NCI-H524 treated with DMSO at 0.1 percent for 48 hours (cell line): ENCODE results near the gene GABBR2.

Experiments
- DNase-seq: peaks from one replicate; lab custom pipeline; 2025; lab: John Stamatoyannopoulos, UW

Gene GABBR2

DNA sequence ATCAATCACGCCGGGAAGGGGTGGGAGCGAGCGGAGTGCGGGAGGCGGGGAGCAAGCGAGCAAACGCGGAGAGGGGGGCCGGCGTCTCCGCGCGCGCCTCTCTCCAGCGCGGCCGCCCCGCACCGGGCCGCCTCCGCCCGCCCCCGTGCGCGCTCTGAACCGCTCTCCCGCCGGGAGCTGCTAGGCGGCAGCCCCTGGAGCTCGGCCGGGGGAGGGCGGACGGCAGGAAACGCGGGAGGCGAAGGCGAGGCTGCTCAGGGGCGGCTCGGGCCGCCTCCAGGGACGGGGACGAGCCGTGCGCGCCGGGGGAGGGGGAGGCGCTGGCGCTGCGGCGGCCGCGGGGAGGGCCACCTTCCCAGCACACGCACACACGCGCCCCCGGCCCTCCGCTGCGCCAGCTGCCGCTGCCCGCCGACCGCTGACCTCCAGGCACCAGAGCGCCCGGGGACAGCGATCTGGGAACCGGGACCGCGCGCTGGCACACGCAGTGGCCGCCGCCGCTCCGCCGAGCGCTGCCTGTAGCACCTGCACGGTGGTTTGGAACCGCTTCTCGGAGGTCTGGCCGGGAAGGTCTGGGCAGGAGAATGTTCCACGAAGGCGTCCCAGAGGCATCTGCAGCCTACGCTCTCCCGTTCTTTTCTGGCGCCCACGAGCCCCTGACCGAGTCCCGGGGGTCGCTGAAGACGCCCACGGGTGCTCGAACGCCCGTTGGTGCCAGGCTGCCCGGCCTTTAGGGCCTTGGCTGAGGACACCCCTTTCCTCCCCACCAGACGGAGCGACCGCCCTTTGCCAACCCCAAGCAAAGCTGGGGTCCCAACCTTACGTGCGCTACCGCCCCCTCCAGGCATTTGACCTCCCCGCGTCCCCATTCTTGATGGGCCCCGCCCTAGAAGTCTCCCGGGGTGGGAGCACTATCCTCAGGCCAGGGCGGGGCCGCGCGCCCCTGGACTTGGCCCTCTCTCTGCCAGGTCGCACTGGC, at the start of gene GABBR2:
GABBR2 (minus strand) TSS at position 3 of the 979 bp plus-strand sequence. CDS start 198 bp downstream, outside the sequence.
- no peak for DNase-seq

DNA sequence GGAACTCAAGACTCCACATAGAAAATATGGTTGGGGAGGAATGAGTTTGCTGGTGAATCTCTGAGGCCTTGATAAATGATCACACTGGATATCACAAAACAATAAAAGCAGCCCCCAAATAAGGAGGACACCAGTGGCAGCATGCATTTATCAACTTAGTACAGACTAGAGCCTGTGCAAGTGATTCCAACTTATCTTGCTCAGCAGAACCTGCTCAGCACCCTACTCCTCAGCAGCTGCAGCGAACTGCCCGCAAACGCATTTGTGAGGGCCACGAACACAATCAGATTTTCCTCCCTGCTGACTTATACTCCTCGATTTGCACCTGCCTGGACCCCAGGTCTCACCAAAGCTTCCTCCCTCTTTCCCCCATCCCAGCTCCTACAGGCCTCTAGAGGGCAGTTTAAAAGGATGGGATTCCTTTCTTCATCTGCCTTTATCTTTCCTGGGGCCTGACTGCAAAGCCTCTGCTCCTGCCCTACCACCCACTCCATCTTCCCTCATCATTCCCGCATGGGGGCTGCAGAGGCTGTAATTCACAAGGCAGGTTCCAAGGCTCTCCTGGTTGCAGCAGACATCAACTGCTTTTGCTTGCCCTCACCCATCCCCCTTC, 46.4 kb upstream of the GABBR2 start:
- DNase-seq, result no peak

DNA sequence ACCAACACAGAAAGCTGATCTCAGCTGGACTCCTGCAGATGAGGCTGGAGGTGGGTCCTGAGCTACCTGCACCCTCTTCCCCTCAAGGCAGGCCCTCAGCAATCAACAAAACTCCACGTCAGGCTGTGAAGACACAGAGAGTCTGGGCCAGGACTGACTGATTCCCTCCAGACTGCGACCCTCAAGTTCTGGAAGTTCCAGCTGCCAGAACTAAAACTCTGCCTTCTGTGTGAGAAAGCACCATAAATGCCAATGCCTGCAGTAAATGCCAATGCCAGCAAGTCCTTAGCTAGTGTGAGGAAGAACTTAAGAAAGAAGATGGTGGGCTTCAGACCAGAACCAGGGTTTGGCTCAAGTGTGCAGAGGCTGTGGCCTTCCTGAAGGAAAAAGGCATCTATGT, 42.5 kb upstream of the GABBR2 start:
- no peak for DNase-seq

DNA sequence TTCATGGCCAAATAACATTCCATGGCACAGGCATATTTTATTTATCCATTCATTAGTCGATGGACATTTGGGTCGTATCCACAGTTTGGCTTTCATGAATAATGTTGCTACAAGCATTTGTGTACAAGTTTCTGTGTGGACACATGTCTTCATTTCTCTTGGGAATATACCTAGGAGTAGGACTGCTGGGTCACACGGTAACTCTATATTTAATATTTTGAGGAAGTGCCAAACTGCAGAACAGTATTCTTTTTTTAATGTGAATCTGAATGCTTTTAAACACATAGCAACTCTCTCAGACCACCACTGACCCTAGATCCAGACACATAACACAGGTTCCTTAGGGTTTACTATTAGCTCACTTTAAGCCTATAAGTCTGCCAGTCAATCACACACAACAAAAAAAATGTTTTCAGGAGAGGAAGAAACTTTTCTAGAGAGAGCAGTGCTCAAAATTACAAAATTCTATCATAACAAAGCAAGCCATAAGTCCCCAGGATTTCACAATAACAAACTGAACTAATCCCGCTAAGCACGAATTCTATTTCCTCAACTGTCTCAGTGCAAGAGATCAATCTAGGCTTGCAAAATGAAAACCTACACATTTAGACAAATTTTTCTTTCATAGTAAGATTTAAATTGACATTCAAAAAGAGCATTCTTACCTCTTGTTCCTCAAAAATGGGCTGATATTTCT, 41.8 kb upstream of the GABBR2 start:
- DNase-seq, result no peak

DNA sequence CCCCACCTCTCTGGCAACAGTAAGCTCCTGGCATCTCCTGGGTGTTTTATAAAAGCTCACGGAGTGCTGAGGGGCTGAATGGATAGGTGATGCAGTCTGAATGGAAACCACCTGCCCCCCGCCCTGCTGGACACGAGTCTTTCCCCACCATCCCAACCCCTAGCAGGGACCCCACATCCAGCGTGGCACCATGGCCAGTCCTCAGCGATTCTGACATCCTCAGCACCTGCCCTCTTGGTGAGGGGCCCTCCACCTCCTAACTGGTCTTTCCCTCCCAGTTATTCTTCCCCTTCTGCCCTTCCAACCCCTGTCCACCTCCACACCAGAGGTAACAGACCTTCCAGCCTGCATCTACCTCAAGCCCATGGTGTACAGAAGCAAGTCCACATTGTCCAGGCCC, 38.7 kb upstream of the GABBR2 start:
- no peak for DNase-seq

DNA sequence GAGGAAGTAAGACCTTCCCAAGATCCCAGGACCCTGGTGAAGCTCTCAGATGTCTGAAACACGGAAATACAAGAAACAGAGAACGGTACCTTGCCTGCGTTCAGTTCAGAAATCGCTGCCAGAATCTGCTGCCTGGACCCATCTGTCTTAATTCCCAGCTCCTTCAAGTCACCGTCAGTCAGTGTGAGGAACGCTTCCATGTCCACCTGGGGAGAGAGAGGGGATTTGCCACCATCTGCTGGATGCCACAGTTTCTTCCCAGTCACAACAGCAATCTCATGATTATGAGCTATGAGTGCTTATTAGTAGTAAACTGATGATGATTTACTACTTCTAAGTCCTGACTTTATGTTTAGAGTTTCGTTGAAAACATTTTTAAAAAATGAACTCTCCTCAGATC, 36.7 kb upstream of the GABBR2 start:
- peak; percentile 82 for DNase-seq

DNA sequence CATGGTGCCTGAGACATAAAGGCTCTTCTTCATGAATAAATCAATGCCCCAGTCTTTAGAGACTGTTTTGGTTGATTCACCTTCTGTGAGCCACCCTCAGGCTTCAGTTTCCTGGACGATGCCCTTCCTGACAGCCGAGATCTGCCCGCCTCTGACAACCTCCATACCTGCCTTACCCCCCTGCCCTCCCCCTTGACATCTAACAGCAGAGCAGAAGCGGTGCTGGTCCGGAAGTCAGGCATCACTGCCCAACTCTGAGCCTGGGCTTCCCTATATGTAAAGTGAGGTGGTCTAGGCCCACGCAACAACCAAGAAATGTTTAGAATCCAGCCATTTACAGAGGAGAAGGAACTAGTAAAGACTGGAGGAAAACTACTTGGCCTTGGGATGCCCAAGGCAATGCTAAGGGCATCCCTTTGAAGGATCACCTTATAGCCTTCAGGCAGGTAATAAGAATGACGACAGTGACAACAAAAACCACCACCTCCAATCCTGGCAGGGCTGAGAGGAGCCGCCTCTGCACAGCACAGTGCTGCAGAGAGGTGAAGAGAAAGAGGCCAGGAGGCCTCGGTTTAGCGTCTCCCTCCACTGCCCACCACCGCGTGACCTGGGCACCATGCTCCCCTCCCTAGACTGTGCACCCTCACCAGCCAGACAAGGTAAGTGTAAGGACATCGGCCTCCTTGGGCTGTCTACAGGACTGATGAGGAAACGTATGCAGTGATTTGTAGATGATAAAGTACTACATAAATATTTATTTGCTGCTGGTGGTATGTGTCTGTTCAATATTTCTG, 35.3 kb upstream of the GABBR2 start:
- no peak for DNase-seq

DNA sequence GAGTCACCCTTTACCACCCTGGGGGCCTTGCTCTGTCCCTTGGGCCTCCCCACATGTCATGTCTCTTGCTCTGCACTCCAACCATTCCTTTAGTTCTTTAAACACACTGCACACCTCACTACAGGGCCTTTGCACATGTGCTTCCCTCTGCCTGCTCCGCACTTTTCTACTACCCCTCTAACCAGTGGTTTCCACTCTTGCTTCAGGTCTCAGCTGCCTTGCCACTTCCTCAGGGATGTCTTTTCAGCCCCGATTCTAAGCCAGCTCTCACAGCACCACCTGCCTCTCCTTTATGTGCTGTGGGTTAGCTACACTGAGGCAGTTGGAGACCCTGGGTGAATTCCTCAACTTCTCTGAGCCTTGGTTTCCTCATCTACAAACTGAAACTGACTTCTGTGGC, 34.6 kb upstream of the GABBR2 start:
- no peak for DNase-seq

DNA sequence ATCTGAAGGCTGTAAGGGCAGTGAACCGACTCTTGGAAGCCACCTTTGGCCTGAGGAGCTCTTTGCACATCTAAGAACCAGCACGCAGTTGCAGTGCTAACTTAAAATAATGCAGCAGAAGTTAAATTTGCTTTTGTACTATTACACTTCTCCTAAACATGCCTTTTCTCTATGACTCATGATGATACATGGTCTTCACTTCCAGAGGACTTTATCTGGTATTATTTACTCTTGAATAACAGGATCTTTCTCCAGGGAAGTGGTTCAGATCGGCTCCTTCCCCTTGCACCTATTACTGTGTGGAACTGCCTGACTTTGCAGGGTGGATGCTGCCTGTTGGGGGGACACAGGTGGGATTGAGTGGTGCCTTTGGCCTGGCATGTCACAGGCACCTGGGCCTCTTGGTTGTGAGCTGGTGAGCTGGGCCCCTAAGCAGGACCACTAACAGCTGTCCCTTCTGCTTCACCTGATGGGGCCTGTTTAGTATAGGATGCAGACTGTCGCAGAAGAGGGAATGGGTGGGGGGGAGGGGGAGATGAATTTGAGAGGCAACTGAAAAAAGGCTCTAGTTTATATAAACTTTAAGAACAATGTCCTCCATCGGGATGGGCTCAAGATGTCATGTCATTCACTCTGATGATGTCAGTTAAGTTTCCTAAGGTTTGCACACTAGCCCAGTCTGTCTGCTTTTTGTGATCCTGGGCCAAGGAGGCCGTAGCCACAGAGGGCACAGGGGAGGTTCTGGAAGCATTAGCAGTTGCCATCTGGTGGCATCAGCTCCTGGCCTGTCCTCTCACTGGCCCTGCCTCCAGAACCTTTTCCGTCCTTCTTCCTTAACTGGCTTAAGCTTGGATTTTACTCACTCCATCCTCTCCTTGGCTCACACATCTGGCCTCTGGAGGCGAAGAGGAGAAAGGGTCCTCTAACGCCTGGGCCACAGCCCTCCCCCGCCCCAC, 33.9 kb upstream of the GABBR2 start:
- peak; percentile 59 for DNase-seq

DNA sequence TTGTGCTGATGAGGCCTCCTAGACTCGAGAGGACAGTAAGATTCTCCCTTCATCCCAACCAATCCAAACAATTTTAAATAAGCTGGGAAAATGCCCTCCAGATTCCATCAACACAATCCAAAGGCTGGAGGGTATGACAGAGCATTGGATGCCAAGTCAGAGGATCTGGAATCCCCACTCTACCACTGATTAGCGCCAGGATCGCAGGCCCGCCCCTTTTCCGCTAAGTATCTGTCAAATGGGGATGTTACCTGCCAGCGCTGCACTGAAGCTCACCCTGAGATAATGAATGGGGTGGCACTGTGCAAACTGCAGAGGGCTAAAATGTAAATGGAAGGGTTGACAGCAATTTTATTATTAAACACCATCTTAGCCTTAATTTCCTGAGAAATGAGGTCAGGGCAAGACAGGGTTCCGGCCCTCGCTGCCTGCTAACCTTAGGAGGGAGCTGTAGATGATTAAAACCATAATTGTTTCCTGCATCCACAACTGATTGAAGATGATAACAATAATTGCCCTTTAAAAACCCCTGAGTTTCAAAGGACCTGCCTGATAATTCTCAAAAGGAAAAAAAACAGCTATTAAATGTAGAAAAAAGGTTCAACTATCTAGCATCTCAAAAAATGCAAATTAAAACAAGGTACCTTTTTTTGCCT, 31.6 kb upstream of the GABBR2 start:
- no peak for DNase-seq

DNA sequence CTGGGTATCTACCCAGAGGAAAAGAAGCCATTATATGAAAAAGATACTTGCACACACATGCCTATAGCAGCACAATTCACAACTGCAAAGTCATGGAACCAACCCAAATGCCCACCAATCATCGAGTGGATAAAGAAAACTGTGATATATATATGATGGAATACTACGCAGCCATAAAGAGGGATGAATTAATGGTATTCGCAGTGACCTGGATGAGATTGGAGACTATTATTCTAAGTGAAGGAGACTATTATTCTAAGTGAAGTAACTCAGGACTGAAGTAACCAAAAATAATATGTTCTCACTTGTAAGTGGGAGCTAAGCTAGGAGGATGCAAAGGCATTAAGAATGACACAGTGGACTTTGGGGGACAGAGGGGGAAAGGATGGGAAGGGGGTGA, 30.0 kb upstream of the GABBR2 start:
- no peak for DNase-seq

DNA sequence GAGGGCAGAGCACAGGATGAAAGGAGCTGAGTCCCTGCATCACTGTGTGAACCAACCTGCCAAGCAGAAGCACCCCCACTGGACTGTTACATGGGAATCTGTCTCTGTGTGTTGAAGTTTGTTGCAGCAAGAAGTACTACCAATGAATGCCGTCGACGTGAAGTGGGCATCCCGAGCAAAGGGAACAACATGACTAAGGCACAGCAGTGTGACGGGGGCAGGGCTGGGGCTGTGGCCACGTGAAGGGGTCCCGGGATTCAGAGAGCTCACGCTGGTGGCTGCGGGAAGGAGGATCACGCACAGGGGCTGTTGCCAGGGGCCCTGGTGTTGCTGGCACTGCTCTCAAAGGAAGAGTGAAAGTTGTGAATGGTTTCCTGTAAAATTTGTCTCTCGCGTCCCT, 27.5 kb upstream of the GABBR2 start:
- DNase-seq, result no peak

DNA sequence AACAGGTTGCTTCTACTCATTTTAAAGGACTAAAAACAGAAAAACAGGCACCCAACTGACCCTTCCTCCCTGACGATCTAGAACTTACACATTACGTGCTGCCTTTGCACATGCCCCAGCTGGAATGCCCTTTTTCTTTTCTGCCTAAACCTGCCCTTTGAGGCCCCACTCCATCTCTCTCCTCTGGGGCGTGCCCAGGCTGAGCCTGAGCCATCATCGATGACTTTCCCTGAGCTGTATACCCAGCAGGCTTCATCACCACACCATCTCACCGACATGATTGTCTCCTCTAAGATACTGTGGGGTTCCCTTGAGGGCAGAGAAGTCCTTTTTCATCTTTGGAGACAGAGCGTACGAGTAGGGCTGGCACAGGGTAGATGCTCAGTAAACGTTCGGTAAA, 24.1 kb upstream of the GABBR2 start:
- DNase-seq, result no peak

DNA sequence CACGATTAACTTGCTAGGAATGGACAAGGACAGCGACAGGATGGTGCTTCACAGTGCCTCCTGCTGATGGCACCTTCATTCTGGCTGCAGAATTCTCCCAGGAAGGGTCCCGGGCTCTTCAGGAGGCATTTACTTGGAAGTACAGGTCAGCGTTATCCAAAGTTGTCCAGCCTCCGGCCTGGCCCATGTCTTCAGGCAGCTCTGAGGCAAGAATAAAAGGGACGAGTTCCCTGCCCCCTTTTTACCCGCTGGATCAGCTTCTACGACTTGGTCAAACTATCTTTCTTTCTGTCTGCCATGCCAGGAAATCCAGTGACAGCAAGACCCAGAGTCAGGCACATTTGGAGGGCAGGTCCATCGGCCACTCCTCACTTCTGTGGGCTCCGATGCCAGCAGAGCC, 23.4 kb upstream of the GABBR2 start:
- DNase-seq, result no peak

DNA sequence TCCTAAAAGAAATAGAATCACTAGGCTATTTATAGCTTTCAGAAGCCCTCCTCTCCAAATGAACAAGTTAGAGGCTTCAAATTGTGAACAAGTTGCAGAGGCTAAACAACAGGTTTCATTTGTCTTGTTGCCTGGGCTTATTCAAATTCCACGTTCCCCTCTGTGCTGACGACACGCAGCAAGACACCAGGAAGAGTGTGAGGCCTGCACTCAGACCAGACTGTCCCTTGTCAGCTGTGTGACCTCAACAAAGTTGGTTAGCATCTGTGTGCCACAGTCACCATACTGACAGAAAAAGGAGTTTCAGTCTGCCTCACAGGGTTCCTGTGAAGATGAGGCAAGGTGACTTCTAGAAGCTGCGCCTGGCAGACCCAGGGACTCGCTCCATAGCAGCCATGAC, 22.1 kb upstream of the GABBR2 start:
- DNase-seq, result no peak

DNA sequence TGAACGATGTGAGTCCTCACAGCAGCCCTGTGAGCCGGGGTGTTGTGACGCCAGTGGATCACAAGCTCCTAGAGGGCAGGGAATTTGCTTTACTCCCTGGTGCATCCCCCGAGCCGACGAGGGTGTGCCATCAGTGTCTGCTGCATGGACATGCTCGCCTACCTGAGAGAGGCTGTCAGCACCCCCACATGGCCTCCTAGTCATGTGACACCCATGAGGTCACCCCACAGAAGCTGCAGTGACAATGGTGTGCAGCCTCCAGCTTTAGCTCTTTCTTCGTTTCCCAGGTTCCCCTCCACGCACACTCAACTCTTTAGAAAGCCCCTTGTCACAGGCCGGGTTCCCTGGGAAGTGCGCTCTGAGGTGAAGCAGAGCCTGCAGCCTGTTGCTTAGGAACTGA, 19.8 kb upstream of the GABBR2 start:
- no peak for DNase-seq

DNA sequence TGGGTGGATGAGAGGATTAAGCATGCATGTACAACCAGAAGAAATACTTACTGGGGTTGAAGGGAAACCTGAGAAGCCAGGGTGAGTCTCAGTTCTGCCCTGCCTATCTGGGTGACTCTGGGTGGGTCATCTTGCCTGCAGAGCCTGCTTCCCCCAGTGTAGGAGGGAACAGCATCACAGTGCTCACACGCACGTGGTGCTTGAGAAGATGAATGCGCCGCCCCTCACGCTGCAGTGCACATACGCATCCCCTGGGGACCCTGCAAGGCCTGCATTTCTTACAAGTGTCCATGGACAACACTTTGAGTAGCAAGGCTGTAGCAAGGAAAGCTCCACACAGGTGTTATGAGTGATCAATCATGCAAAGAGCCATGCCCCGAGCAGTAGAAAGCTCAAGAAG, 18.7 kb upstream of the GABBR2 start:
- DNase-seq, result no peak

DNA sequence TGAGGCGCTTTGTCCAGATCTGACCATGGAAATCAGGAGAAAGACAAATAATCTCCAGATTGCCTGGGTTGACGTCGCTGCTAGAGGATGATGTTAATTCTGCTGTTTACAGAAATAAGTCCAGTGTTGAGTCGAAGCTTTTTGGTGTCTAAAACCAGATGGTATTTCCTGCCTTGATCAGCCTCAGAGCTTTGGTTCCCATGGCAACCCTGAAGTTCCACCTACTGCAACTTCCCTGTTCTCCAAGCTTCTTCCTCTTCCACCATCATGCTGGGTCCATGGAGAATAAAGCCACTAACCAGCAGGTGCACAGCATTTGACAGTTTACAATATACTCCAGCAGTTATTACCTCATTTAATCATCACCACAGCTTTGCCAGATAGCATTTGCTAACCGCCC, 18.0 kb upstream of the GABBR2 start:
- DNase-seq, result peak; percentile 2

DNA sequence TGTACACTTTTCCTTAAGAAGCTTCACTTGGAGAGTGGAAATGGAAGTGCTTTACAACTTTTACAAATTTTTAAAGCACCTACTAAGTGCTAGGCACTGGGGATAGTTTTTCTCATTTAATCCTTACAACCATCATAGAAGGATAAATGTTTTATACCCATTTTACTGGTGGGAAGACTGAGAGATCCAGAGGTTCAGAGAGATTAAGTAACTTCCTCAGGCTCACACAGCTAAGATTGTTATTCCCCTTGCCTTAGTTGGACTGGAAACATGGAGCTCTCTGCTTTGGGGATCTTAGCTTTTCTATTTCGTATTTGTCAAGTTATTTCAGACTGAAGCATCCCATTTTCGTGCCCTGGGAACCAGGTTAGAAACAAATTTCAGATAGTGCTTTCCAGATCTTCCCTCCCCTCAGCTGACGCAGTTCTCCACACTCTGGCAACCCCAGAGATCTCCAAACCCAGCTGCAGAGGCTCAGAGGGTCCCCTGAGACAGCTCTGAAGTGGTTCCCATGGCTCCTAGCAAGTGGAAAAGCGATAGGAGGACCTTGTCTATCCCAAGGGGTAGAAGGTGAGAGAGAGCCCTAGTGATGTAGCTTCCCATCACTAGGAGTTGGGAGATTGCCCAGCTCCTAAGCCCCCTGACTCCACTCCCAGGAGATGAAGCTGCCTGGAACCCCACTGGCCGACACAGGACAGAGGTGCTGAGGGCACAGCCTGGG, 16.2 kb upstream of the GABBR2 start:
- no peak for DNase-seq

DNA sequence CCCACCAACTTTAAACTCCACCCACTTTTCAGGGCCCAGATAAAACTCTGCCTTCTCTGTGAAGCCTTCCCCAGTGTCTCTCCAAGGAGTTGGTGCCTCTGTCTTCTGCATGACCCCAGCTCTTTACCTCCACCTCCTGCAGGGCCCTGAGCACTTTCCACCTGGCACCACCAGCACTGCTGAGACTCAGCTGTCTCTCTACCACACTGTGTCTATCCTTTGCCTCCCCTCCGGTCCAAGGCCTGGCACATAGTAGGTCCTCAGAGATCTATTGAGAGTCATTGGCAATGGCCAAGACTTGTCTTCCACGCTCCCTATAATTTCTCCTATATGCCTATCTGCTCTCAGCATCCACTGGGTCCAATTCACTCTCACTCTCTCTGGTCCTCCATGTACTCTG, 12.9 kb upstream of the GABBR2 start:
- DNase-seq, result no peak
